ENCODE measurements around the gene CRADD.

Gene CRADD

DNA sequence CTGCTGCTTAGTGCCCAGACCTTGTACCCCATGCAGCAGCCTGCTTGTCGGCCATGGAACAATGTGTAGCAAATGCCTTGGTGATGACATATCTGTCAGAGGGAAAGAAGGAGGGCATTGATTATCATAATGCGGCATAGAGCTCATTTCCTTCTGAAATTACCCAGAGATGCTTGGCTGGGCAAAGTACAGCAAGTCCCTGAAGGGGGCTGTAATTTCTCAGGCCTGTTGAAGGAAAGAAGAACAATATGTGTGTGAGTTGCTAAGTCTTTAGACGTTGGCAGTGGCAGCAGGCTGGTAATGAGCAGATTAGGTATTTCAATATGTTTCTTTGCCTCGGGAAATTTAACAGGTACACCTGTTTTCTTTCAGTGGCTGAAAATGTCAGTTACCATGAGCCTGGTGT is 128.6 kb downstream of the CRADD start:
- DNase-seq (ENCODE audit: low read depth in 3 of 3), result no peak

DNA sequence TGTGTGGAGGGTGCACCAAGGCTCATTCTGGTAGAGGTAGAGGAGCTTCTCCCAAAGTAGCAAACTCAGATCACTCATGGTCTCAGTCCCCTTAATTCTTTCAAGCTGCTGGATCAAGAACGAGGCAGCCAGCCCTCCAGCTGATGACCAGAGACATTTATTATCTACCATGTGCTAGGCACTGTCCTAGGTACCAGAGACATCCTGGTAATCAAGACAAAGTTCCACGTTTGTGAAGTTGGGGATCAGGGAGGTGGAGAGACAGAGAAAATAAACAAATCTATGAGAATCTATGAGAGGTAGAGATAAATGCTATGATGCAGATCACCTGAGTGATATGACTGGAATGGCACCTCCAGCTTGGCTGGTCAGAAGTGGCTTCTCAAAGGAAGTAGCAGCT is 130.2 kb downstream of the CRADD start:
- DNase-seq (ENCODE audit: low read depth in 3 of 3), result no peak

DNA sequence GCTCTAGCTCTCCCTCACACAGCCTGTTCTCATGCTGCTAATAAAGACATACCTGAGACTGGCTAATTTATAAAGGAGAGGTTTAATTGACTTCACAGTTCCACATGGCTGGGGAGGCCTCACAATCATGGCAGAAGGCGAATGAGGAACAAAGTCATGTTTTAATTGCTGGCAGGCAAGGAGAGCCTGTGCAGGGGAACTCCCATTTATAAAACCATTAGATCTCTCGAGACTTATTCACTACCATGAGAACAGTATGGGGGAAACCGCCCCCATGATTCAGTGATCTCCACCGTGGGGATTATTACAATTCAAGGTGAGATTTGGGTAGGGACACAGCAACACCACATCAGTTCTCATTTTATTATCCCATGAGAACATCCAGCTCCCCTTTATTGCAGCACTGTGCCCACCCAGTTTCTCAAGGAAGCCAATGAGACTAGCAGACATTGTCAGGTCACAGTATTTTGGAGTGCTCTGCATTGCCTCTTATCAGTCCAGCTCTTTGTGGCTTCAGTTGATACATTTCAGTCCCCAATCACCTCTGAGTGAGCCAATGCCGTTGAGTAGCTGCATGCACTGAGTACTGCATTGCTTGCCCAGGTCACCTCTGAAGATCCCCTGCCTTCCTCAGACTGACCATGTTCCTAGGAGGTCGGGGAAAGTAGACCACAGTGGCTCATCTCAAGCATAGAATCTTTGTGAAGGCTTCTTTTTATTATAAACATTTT is 131.2 kb downstream of the CRADD start:
- DNase-seq (ENCODE audit: low read depth in 3 of 3), result no peak

DNA sequence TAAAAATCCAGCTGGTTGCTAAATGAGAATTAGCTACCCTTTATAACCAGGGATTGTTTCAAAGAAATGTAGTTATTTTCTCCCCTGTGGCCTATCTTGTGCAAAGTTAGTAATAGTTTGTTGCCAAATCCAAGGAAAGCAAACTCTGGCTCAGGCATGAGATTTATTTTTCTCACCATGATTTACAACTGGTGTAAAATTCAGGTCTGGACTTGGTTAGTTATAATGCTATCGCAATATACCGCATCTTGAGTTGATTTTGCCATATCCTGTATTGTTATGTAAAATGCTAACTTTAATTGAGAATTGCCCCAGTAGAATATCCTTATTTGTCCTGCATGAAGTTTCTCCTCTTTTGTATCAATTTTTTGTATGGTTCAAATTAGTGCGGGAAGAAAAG is 135.5 kb downstream of the CRADD start:
- DNase-seq (ENCODE audit: low read depth in 3 of 3), result no peak

DNA sequence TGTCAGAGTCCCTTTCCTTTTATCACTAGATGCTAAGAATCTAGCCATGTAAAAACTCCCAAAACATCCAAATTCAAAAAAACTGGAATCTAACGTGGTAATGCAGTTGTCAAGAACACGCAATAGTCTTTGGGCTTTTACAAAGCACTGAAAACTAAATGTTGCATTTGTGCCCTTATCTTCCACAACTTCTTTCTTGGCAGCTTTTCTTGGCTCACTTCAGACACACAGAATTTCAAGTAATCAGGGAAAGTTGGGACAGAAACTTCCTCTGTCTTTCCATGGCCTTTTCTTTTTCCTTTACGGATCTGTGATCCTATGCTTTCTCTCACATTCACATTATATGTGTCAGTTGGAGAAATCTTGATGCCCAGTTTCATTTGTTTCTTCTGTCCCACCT is 136.0 kb downstream of the CRADD start:
- no peak for DNase-seq (ENCODE audit: low read depth in 3 of 3)

DNA sequence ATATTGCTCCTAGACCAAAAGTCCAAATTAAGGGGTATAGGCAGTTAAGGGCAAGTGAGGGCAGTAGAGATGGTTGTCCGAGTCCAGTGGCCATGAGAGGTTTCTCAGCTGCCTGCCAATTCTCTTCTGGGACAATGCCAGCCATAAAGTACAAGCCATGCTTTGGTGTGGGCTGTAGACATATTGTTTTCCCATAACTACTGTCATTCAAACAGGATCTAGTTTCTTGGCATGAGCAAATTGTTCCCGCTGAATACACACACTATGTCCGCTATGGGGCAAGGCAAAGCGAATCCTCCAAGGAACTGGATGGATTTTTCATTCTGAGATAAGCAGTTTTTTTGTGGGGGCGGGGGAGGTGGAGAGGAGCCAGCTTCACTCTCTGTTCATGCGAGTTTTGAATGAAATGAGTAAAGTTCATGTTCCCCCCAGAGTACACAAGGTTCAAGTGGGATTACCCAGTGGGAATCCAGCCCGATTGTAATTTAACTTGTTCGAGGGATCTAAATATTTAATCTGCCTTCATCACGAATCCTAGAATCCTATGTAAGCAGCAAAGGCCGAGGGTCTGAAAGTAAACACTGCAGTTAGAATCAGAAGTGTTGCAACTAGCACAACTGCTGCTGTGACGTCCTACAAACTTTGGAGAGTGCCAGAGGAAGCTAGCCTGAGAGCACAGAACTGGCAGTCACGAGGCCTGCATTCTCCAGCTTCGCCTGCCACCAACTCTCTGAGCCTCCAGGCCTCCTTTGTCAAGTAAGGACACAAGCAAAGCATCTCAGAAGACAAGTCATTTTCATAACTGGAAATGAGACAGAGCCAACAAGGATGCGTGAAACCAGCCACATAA is 137.0 kb downstream of the CRADD start:
- no peak for DNase-seq (ENCODE audit: low read depth in 3 of 3)

DNA sequence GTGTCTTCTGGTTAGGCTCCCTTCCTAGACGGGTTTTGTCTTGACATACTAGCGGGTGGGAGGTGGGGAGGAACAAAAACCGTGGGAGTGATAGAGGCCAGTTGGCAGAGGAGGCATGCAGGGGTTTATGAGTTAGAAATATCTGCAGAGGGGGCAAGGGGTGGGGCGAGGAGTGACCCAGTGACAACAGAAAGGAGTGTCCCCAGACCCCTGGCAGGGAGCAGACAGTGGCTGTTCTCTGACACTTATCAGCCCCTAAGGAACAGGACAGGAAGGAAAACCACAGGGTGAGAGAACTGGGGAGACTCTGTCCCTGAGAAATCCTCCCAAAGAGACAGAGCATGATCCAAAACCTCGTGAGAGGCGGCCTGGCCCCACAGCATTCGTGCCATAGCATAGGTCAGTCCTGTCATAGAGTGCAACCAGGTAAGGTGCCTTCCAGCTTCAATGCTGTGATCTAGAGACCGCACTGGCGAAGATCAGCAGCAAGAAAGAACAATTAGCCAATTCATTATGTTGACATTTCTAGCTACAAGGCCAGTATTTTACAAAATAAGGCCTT is 141.4 kb downstream of the CRADD start:
- no peak for DNase-seq (ENCODE audit: low read depth in 3 of 3)

DNA sequence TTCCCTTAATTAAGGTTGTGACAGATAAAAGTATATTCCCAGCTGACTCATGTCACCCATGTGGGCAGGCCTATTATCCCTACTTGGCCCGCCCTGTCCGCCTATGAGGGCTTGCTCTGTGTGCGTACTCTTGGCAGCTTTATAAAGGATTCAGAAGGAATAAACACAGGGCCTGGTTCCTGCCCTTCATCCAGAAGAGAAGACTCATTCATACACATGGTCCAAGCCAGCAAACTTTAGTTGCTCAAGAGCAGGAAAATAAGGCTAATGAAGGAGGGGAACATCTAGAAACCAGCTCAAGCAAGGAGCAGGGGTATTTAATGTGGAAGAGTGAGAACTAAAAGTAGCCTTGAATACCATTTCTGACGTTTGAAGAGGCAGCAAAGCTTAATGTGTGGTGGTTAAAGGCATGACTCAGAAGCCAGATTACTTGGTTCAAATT is 141.9 kb downstream of the CRADD start:
- no peak for DNase-seq (ENCODE audit: low read depth in 3 of 3)

DNA sequence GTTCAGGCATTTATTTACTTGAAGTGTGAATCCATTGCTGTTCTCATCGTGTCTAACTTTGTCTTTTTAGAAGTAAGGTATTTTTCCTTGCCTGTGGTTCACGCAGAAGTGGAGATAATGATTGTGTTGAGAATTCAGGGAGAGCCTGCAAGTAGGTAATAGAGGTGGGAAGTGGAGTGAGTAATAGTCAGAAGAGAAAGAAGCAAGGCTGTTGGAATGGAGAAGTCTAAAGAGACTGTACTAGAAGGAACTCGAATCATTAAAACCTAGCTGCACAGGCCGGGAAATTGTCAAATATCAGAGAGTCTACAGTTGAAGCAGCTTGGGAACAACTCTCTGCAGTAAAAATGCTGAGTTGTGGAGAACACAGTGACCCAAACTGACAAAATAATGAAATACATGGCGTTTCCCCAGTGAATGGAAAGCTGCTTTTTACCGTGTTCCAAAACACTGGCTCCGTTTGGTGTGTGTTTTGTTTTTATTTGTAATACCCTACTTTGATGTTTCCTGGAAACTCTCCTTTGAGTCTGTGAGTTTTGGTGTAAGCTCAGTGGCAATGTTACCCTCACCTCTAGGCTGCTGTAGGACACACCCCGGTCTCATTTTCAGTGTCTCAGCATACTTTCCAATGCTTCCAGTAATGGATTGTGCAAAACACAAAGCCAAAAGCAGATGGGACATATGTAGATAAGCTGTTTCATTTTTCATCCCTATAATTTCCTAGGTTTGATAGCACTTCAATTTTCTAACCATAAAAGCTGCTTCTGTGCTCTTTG is 146.6 kb downstream of the CRADD start:
- DNase-seq (ENCODE audit: low read depth in 3 of 3), result no peak

DNA sequence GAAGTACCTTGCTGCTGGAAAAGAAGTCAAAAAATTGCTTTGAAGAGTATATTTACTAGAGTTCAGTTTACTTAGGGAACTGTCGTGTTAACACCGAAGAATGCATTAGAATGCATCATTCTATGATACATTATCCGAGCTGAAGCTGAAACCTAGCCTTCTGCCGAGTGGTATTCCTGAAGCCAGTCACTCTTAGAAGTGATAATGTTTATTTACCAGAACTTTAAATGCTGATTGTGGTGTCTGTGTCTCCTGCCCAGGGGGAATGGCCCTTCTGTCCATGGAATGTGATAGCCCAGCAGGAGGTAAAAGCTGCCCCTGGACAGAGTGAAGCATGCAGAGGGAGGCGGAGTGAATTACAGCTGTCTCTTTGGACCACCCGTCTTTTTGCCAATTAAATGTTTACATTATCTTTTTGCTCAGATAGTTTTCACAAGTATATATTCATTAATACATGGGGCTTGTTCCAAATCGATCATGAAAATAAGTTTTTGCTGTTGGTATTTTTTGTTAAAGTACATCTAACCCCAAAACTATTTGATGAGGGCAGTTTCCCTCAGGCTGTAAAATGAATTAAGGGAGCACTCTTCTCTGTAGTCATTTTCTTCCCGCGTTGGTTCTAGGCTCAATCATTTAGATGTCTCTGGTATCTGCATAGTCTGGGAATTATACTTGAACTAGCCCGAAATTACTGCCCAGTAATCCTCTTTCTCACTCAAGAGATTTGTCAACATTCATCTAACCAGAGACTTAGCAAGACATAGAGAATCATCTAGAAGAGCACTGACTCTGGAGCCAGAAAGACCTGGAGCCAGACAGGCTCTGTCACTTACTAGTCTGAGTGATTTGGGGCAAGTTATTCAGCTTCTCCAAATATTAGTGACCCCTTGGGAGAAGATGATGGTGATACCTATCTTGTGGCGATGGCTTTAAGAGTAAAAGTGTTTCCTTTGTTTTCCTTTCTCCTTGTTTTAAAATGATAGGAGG is 147.6 kb downstream of the CRADD start:
- no peak for DNase-seq (ENCODE audit: low read depth in 3 of 3)

DNA sequence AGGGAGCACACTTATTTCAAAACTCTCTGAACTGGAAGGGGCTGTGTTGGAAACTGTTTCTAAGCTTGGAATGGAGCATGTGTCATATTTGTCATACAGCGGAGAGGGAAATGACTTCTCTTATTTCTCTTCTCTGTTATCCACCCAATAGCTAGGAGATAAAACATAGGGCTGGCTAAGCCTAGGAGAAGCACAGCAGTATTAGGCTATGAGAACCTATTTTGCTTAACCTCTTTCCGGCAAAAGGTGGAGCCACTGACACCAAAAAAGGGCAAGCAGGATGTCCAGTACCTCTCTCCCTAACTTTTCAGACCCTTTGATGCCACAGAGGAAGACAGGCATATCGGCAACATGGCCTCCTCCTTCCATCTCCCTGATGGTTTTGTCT is 148.3 kb downstream of the CRADD start:
- DNase-seq (ENCODE audit: low read depth in 3 of 3), result no peak

DNA sequence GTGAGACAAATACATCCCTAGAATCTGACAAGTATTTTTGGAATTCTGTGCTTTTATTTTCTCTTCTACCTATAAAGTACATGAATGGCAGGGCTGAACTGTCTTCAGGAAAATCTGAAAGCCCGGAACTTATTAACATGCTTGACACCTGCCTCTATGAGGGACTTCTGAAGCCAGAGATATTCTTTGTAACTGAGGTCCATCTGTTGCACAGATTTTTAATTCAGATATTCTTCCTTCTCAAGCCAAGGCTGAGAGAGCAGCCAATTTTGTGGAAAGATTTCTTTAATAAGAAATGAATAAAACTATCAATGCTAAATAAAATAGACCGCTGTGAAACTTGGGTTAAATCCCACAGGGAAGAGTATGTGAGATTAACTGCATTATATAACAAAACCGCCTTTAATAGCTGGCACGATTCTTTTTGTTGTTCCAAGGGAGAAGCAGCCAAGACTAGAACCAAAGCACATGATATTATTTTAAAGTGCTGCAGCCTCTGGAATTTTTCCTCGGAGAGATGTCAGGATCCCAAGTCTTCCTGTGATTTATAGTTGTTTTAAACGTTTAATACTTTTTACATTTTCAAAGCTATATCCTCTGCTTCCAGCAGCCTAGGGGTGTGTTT is 148.9 kb downstream of the CRADD start:
- DNase-seq (ENCODE audit: low read depth in 3 of 3), result no peak

DNA sequence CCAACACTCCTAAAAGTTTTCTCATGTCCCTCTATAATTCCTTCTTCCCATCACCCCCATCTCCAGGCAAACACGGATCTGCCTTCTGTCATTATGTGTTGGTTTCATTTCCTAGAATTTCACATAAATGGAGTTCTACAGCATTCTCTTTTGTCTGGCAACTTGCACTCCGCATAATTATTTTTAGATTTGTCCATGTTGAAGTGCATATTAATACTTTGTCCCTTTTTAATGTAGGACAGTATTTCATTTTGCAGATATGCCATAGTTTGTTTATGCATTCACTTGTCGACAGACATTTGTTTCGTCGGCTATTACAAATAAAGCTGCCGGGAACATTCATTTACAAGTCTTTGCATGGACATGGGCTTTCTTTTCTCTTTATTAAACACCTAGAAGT is 150.0 kb downstream of the CRADD start:
- no peak for DNase-seq (ENCODE audit: low read depth in 3 of 3)

DNA sequence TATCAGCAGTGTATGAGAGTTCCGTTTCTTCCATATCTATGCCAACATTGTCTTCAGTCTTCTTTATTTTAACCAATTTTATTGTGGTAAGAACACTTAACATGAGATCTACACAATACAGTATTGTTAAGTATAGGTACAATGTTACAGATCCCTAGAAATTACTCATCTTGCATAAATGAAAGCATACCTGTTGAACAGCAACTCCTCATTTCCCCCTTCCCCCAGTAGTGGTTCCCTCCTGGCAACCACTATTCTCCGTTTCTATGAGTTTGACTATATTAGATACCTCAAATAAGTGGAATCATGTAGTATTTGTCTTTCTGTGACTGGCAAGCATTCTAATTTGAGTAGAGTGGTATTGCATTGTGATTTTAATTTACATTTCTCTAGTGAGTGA is 150.5 kb downstream of the CRADD start:
- DNase-seq (ENCODE audit: low read depth in 3 of 3), result no peak

DNA sequence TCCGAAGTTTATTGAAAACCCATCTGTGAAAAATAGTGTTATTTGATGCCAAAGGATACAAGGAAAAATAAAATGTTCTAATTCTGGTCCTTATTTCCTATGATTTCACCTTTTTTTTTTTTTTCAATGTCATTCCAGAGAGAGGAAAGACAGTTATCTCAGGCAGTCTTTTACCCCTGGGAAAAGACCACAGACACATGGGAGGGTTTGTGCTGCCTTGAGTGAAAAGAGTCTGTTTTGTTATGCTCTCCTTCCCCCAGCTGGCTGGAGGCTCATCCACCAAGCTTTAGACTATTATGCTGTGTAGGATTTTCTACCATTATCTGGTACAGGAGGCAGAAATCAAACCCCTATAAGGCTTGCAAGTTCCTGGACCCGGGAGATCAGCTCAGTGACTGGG is 151.8 kb downstream of the CRADD start:
- no peak for DNase-seq (ENCODE audit: low read depth in 3 of 3)

DNA sequence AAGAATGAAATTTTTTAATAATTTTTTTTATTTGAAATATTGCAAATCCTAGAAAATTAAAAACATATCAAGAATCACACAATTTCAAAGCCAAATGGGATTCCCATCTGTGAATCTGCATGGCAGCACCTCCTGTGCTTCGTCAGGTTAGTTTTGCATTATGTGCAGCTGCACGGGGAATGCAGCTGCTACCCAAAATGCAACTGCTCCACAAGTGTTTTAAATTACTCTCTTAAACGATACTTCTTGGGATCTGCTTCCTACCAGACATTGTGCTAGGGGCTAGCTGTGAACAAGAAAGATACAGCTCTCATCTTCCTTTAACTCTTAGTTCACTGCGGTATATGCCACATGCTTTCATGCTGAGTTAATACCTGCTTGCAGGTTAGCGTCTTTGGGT is 154.2 kb downstream of the CRADD start:
- DNase-seq (ENCODE audit: low read depth in 3 of 3), result no peak

DNA sequence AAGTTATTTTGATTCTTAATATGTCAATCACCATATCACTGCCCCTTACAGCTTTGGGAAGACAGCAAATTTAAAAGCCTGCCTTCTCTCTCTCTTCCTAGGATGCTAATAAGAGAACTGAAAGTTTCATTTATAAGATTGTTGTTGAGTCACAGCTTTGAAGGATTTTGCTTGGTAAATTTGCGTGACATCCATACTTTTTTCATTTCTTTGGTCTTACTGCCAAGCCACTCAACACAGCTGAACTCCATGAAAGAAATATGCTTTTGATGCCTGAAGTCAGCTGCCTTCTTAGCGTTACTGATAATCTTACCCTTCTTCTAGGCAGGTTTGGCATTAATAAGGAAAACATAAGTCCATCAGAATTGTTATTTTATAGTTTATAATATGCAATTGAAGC is 155.0 kb downstream of the CRADD start:
- DNase-seq (ENCODE audit: low read depth in 3 of 3), result no peak

DNA sequence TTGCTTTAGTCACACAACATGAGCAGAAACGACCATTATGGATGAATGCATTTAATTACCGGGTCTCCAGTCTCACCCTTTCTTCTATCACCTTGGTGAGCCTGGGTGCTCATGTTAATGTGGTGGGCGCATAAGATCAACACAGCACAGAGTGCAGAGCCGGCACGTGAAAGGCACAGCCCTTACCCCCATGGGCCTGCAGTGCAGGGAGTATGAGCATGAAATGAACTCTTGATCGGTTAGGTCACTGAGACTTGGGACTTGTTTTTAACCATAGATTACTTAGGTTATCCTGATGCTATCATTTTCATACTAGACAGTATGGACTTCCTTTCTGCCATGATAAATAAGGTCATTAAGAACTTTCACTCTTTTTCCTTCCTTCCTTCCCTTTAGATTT is 156.8 kb downstream of the CRADD start:
- no peak for DNase-seq (ENCODE audit: low read depth in 3 of 3)

DNA sequence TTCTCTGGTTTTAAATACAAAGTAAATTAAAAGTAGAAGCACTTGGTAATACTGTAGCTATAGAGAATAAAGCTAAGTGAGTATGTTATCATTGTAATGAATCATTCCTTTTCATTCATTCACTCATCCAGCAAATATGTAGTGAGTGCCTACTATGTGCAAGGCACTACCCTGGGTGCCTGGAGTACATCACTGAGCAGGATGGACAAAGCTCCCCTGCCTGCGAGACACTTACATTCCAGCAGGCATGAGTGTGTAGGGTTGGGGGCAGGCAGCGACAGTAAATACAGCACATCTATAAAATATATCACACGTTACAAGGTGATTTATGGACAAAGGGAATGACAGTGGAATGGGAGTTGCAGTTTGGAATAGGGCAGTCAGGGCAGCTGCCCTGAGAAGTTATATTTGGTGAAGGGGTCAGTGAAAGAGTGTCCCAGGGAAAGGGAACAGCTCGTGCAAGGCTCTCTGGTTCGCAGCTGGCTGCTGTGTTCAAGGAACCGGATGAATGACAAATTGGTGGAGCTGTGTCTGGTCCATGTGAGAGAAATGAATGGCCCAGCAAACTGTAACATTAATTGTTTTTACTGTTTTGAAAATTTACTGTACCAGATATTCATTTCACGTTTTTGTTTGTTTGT is 159.6 kb downstream of the CRADD start:
- DNase-seq (ENCODE audit: low read depth in 3 of 3), result no peak

DNA sequence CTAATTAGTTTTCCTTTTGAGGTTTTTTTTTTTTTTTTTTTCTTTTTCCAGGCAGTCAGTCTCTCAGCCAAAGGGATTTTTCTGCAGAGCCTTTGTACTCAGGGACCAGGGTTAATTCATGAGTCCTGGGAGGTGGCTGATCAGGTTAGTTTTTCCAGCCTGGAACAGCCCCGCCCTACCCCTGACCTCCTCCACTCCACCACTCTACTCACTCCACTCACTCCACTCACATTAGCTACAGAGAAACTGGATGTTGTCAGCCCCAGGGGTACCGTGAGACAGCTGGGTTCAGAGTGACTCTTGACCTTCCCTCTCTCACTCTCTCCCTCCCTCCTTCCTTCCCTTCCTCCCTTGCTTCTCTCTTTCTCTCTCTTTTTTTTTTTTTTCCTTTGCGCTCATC is 161.0 kb downstream of the CRADD start:
- no peak for DNase-seq (ENCODE audit: low read depth in 3 of 3)
